Upper lobe of right lung (tissue), 1 donor: ENCODE measurements around the gene TFAP2C. TPM values are rescaled to one million over a fixed set of nuclear protein-coding genes. Genes with fewer than 3 reads are reported as not detected.

Experiments
- ATAC-seq: fragments of 200-7000 bp; cut with Tn5 transposase; one replicate; pipeline ENCODE4 v1.9.1; 2020; ENCODE audit warnings: mild to moderate bottlenecking, moderate library complexity
- DNase-seq: peaks from one replicate; pipeline ENCODE4 v3.0.0-alpha.2; 2020
- H3K27ac ChIP-seq: fragments of 200-600 bp; one replicate; pipeline ENCODE4 v1.8.0; 2022
- H3K27me3 ChIP-seq: fragments of 200-600 bp; one replicate; pipeline ENCODE4 v1.8.0; 2022; ENCODE audit warnings: mild to moderate bottlenecking
- H3K36me3 ChIP-seq: fragments of 200-600 bp; one replicate; pipeline ENCODE4 v1.8.0; 2022
- H3K4me1 ChIP-seq: fragments of 200-600 bp; one replicate; pipeline ENCODE4 v1.8.0; 2022
- H3K4me3 ChIP-seq: fragments of 200-600 bp; one replicate; pipeline ENCODE4 v1.8.0; 2022; ENCODE audit warnings: mild to moderate bottlenecking
- H3K9me3 ChIP-seq: fragments of 200-600 bp; one replicate; pipeline ENCODE4 v1.8.0; 2022
- CTCF ChIP-seq: fragments of 200-600 bp; IDR thresholded peaks from one replicate; pipeline ENCODE4 v1.8.0; 2022; ENCODE audit warnings: antibody characterized with exemption
- intact Hi-C: fragments of 100-400 bp; cut with DNase I; formaldehyde crosslinking; loops from one replicate; pipeline ENCODE4 v1.11.0; 2022
- total RNA-seq: library from RNA; stranded (reverse); fragmentation: NEBNext Ultra II Directional; extraction: Animal tissue kit (Norgen Biotek cat#: 25700); gene quantifications from one replicate; pipeline ENCODE4 v1.2.1, GENCODE V29; 2021
- donor health status: DM: no; HTN: yes; CAD: no; lungs with severe emphysema.

TFAP2C gene
- total RNA-seq, 1 donor from 2014 or later = 5.2 TPM

GRCh38 chr20:56663660-56664059 is 34.6 kb downstream of the TFAP2C start:
- H3K27ac ChIP-seq = no peak overlapping the region
- no peak overlapping the region for H3K4me3 ChIP-seq
- no peaks in the 10 kb centered on the region for H3K4me1 ChIP-seq
- no peak for TF ChIP-seq CTCF
- H3K27me3 ChIP-seq = no peaks in the 10 kb centered on the region
- no peaks in the 10 kb centered on the region for H3K9me3 ChIP-seq
- ATAC-seq = no peak
- DNase-seq = no peak
- intact Hi-C loops = no loop called here
- H3K36me3 ChIP-seq = no peaks in the 10 kb centered on the region

GRCh38 chr20:56664796-56665195 is 35.7 kb downstream of the TFAP2C start:
- intact Hi-C loops = no loop called here
- no peak for TF ChIP-seq CTCF
- no peaks in the 10 kb centered on the region for H3K27me3 ChIP-seq
- no peak for ATAC-seq
- H3K4me3 ChIP-seq = no peak overlapping the region
- no peaks in the 10 kb centered on the region for H3K4me1 ChIP-seq
- H3K27ac ChIP-seq = no peak overlapping the region
- no peaks in the 10 kb centered on the region for H3K36me3 ChIP-seq
- no peak for DNase-seq
- no peaks in the 10 kb centered on the region for H3K9me3 ChIP-seq

GRCh38 chr20:56665806-56666205 is 36.7 kb downstream of the TFAP2C start:
- H3K4me3 ChIP-seq = no peak overlapping the region
- intact Hi-C loops = no loop called here
- ATAC-seq = no peak
- no peak for TF ChIP-seq CTCF
- no peak overlapping the region for H3K27ac ChIP-seq
- no peaks in the 10 kb centered on the region for H3K9me3 ChIP-seq
- no peak for DNase-seq
- H3K36me3 ChIP-seq = no peaks in the 10 kb centered on the region
- H3K4me1 ChIP-seq = no peaks in the 10 kb centered on the region
- H3K27me3 ChIP-seq = no peaks in the 10 kb centered on the region

- no peak for TF ChIP-seq CTCF
- H3K36me3 ChIP-seq = no peaks in the 10 kb centered on the region
- no peak for DNase-seq
- no peak for ATAC-seq
- no peaks in the 10 kb centered on the region for H3K9me3 ChIP-seq
- H3K4me1 ChIP-seq = no peaks in the 10 kb centered on the region
- no peak overlapping the region for H3K4me3 ChIP-seq
- intact Hi-C loops = no loop called here
- H3K27me3 ChIP-seq = no peaks in the 10 kb centered on the region
- no peak overlapping the region for H3K27ac ChIP-seq
Measured at GRCh38 chr20:56673450-56673849, 44.3 kb downstream of the TFAP2C start.

GRCh38 chr20:56676001-56676400 is 46.9 kb downstream of the TFAP2C start:
- no peak for TF ChIP-seq CTCF
- no peaks in the 10 kb centered on the region for H3K9me3 ChIP-seq
- H3K27me3 ChIP-seq = no peaks in the 10 kb centered on the region
- intact Hi-C loops = no loop called here
- H3K27ac ChIP-seq = no peak overlapping the region
- ATAC-seq (no peak), DNase-seq (no peak)
- H3K4me3 ChIP-seq = no peak overlapping the region
- no peaks in the 10 kb centered on the region for H3K4me1 ChIP-seq
- no peaks in the 10 kb centered on the region for H3K36me3 ChIP-seq

GRCh38 chr20:56676679-56677078 is 47.6 kb downstream of the TFAP2C start:
- no peak for TF ChIP-seq CTCF
- Histone ChIP-seq H3K36me3 (no peaks in the 10 kb centered on the region), H3K27ac (no peak overlapping the region), H3K9me3 (no peaks in the 10 kb centered on the region), H3K4me3 (no peak overlapping the region), H3K4me1 (no peaks in the 10 kb centered on the region), H3K27me3 (no peaks in the 10 kb centered on the region)
- intact Hi-C loops = no loop called here
- no peak for DNase-seq
- no peak for ATAC-seq
